Dedifferentiated amniotic fluid mesenchymal stem cell (primary cell): ENCODE measurements around the gene HPGDS.
"Not testable (repeated sequence)": the region's sequence is repeated elsewhere in the genome, so short reads cannot be mapped to it uniquely, and the experiment has no call there.

Source experiments
- DNase-seq: peaks from one replicate; pipeline ENCODE4 v3.0.0-alpha.2; 2016; ENCODE audit errors: extremely low spot score

HPGDS gene

DNA sequence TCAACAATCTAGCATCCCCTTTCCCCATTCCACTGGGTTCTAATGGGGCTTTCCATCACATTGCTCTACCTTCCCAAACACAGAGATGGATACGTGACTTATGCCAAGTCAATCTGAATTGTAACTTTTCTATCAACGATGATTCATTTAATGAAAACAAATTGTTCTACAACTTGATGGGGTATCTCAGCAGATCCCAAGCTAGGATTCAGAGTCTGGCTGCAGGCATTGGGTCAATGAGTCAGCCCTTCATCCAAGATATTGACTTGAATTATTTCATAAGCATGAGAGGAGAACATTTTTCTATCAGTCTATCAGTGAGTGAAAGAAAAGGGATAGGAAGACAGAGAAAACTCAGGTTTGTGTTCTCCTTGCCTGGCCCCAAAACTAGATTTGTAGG lies 15.0 kb upstream of the HPGDS start:
- DNase-seq, result no peak

DNA sequence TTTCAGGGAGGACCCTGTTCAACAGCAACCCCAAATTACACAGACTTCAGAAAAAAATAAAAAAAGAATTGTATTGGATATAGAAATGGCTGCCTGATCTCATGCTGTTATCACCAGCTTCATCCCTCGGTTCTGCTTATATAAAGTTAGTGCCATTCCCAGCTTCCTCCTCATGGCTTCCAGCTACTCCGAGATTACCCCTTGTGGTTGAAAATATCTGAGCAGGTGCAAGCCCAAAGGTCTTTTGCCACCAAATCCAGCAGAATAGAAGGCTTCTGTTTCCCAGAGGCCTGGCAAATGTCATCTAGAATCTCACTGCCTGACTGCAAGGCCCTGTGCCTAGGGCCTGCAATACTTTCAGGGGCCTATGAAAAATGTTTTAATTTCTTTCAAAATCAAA lies 13.8 kb upstream of the HPGDS start:
- no peak for DNase-seq

DNA sequence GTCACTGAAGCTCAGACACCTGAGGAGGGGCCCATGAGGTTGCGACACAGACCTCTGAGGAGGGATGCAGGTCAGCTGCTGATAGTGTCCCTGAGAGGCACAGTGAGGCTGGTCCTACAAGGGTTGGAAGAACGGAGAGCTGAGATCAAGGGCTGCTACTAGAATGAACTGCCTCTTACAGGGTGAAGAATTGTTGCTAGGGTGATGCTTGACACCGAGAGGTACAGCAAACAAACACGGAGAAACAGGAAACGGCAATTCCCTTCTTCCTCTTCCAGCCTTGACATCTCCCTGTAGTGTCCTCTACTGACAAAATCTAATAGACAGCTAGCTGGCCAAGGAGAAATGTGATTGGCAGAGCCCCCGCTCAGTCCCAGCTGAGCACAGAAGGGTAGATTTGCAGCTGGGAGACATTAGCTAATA lies 11.8 kb upstream of the HPGDS start:
- DNase-seq, result no peak

DNA sequence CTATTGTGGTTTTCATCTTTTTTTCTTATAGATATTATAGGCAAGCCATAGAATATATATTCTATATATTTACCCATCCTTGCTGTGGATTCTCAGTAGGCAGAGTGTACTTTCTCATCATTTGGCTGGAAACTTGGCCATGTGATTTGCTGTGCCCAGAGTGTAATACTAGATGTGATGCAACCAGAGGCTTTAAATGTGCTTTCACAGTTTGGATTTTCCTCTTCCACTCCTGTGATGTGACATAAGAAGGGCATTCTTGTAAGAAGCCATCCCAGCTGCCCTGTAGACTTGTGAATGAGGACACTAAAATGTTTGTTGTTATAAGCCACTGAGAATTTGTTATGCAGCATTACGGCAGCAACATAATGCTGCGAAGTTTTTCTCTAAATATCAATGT lies 10.4 kb upstream of the HPGDS start:
- DNase-seq, result no peak

DNA sequence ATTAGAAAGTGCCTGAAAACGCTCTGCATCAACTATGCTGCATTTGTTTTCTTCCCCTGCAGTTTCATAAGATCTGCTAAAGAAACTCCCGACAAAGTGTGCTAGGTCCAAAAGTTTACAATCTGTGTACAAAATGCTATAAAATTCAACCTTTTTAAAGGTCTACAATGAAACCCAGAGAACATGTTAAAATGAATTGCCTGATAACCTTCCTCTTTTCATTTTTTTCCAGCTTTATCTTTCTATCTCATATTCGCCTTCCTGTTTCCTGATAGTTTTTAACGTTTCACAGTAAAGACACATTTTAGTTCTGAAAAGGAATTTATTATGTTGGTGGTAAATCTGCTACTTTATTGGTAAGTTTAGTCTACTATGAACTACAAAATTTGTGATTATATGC lies 9.5 kb upstream of the HPGDS start:
- DNase-seq, result no peak

DNA sequence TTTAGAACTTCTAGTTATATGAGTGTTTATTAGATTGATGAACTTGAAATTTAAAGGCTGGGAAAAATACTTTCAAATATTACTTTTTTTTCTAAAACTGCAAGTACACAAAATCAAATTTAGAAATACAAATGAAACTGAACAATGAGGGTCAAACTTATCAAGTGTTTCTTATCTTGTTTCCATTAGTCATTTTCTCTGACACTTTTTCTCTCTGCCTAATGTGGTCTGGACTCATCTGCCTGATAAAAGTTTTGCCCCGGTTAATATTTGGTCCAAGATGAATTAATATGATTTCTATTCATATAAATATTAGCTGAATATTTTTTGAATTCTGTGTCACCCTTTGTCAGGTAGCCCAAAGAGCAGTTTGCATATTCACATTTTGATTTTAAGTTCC lies 8.7 kb upstream of the HPGDS start:
- no peak for DNase-seq

DNA sequence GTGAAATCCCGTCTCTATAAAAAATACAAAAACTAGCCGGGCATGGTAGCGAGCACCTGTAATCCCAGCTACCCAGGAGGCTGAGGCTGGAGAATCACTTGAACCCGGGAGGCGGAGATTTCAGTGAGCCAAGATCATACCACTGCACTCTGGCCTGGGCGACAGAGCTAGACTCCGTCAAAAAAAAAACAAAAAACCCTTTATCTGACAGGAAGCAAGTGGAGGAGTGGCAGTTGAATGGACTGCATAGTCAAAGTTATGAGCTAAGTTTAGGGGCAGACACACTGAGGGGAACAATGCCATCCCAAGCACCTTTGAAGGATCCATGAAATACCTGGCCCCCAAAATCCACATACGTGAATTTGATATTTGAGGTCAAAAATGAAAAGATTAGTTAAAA lies 7.5 kb upstream of the HPGDS start:
- DNase-seq, result no peak

DNA sequence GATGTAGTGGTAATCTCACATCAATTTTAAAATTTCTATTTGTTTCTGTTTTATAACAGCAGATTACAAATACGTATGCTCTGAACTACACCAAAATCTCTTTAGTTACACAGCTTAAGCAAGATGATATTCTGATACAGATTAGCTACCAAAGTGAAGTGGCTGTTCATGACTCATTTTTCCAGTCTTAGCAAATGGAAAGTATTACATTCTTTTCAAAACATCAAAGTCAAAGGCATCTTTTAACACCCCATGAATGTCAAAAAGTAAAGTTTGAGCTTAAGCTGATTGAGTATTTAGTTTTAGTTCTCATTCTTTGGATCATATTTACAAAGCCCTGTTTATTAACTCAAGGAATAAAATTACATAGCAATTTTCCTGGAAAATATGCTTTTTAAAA lies 6.6 kb upstream of the HPGDS start:
- no peak for DNase-seq

DNA sequence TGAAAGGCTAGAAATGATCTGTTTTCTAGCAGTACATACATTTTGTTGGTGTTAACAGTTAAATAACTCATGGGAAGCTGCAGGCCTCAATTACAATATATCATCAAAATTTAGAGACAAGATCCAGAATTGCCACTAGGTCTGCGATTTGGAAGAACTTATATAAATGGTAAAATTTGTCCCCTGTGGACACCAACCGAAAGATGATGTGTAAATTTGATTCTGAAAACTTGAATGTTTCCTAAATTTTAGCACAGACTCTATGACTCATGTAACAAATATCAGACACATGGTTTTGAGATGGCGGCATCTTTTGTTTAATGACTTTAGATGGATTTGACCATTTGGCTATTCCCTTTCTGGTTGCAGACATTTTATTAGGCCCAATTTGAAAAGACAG lies 6.0 kb upstream of the HPGDS start:
- no peak for DNase-seq

DNA sequence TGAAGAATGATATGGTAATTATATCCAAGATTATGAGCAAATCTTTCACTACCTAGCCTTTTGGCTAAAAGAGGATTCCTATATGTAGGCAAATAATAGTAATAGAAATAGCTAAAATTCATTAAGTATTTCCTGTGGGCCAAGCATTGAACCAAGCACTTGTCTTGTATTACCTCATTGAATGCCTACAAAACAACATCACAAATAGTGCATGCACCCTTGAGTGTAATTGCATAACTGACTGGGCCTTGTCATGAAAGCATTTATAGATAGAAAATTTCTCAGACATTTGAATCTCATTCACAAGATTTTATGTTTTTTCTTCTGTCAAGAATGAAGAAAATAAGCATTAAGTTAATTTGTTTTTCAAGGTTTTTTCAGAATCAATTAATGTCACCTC lies 3.9 kb upstream of the HPGDS start:
- no peak for DNase-seq

DNA sequence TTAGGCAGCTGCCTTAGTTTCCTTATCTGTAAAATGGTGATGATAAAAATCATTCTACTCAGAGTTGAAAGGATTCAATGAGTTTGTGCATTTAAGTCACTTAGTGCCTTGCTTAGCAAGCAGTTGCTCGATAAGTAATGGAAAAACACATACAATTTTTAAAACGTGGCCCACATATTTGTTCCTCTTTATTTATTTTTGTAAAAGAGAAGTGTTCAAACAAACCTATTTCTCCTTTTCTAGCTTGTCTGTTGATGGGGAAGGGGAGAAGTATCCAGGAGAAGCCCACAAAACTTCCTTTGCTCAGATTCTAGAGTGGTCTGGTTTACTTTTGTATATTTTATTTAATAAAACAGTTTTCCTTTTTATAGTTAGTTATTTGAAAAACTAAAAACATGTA lies 3.3 kb upstream of the HPGDS start:
- no peak for DNase-seq

DNA sequence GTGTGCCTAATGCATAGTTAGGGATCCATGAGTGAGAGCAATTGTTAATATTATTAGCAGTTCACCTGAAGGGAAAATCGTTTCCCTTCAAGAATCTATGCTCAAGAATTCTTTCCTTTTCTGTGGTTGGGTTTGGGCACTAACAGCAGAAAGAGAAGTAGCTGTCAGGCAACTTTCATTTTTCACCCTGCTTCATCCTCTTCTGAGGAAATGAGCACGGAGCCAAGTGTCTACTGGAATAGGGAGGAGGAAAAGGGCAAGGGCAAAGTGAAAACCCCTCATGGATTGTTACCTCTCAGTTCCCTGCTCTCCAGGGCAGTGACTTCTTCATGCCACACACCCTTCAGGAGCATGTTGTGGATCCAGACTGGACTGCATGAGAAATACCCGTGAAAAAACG lies 2.6 kb upstream of the HPGDS start:
- no peak for DNase-seq

DNA sequence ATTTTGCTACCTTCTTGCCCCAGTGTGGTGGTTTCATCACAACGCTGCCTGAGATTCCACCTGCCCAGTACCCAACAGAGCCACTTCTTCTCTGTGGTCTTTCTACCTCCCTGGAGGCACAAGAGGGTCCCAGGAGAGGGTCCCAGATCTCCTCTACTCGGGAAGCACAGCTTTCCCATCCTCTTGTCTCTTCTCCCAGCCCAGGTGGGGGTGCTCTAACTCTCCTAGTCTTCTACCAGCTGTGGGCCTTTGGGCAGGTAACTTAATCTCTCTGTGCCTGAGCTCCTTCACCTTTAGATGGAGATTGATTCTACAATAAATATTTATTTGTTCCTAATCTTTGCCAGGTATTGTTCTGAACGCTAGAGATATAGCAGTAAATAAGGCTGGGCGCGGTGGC lies 1.8 kb upstream of the HPGDS start:
- no peak for DNase-seq

DNA sequence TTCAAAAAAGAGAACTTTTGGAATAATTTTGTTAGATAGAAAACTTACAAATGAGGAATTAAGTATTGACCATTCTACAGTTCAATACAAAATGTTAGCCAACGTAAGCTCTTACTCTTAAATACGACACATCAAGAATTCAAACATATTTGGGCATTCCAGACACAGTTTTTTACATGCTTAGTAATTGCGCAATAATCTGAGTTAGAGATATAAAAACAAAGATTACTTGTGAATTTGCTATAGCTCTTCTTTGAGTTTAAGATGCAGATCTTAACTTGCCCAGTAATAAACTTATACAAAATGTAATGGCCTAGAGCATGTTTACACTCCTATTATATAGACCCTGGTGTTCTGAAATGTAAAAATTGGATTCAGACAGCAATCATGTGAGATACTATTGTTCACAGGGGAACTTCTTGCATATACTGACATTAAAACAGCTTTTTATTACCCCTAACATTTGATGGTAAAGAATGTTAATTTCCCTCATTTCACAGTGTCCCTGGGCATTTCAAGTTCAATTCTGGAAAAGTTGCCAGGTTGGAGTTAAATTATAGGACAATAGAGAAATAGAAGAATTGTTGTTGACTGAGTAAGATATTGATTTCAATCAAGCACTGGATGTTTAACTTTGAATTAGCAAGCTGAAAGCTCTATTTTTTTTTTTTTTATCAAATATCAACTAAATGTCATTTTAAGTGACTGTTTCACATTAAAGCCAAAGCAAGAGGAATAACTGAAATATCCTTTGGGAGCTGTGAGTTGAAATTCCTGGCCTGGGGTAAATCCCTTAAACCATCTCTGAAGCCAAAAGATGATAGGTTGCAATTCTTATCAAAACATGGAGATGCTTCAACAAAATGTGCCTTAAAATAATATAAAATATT lies 910 bp downstream of the HPGDS start:
- no peak for DNase-seq

DNA sequence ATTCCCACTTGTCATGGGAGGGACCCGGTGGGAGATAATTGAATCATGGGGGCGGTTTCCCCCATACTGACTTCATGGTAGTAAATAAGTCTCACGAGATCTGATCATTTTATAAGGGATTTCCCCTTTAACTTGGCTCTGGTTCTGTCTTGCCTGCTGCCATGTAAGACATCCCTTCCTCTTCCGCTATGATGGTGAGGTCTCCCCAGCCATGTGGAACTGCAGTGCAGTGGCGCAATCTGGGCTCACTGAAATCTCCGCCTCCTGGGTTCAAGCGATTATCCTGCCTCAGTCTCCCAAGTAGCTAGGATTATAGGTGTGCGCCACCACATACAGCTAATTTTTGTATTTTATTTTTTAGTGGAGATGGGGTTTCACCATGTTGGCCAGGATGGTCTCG lies 2.9 kb downstream of the HPGDS start:
- DNase-seq, result no peak

DNA sequence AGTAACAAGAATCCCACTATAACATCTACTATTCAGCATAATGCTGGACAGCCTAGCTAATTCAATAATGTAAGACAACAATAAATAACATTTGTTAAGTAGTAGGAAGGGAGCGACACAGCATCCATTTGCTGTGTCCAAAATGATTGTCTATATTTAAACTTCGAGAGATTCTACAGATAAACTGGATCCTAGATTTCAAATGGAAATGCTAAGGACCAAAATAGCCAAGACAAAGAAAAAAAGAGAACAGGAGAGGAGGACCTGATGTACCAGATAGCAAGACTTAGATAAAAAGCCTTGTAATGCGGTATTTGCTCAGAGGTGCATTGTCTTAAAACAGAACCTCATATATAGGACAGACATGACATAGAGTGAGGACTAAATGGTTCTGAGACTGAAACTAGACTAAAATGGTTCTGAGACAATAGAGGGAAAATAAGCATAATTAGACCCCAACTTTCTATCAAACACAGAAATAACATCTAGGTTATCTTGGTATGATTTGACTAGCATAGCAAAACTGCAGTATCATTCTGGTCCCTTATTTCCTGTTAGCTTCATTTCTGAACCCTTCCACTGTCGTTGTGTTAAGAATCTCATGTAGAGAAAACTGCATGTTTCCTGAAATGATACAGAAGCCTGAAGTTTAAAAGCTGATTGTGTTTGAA lies 3.8 kb downstream of the HPGDS start:
- DNase-seq, result no peak

DNA sequence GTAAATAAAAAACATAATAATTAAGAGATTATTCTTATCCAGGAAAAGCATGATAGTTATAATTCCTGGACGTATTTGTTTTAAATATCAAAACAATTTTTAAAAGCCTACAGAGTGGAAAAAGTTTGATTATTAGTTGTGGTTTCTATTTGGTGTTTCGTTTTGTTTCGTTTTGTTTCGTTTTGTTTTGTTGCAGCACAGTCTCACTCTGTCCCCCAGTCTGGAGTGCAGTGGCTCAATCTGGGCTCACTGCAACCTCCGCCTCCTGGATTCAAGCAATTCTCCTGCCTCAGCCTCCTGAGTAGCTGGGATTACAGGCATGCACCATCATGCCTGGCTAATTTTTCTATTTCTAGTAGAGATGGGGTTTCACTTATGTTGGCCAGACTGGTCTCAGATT lies 5.8 kb downstream of the HPGDS start:
- DNase-seq, result not testable (repeated sequence)

DNA sequence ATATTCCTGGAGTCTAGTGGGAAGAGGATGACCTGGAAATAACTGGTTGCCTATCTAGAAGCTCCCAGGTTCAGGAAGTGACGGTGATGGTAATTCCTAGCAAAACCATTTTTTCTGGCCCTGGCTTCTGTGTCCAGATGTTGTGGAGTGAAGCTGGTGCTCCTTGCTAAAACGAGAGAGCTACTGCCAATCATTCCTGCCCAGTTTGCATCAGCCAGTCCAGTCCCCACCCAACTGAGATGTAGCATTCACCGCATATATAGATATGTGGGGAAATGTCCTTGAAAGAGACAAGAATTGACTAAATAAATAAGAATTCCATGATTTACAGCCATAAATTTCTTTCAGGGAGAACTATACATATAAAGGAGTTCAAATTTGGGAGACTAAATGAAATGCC lies 6.3 kb downstream of the HPGDS start:
- DNase-seq, result no peak

DNA sequence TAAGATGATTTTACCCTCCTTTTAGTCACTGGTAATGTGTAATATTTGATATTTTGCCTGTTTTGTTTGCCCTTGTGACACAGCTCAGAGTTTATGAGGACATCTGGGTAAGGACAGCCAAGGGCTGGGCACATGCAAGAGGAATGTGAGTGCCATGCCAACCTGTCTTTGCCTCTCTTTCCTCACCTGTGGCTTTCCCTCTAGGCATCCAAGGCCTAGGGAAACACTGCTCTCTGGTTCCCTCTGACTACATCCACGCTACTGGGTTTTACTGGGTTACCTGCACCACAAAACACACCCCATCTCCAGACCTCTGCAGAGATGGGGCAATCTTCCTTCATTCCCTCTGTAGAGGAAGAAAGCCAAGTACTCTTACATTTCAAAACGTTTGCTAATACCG lies 7.7 kb downstream of the HPGDS start:
- no peak for DNase-seq

DNA sequence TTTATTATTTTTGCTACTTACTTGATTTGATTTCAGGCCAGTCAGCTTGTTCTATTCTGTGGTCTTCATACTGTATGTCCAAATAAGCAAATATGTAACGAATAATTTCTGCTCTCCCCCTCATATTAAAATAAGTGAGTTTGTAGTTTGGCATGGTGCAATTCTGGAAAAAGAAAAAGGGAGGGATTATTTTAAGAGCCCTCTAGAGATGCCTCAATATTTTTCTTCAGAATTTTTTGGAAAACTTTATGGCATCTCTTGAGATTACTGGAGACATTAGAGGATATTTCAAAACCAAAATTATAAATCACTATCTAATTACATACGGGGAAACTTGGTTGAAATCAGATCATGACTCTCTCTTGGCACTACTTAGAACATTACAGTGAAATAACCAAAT lies 8.2 kb downstream of the HPGDS start:
- DNase-seq, result no peak

DNA sequence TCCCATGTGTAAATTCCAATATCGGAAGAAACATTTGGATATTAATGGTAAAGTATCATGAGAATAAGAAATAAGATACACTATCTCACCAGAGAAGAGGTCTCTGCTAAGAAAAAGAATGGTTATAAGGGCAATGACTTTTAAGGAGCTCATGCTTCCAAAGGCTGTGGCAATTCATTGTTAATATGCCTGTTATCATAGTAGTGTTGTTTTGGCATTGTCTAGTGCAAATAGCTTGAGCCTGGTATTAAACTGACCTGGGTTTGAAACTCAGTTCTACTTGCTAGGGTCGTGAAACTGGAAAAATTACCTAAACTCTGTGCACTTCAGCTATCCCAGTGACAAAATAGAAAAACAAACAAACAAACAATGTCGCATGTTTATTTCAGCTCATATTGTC lies 8.8 kb downstream of the HPGDS start:
- DNase-seq, result no peak

DNA sequence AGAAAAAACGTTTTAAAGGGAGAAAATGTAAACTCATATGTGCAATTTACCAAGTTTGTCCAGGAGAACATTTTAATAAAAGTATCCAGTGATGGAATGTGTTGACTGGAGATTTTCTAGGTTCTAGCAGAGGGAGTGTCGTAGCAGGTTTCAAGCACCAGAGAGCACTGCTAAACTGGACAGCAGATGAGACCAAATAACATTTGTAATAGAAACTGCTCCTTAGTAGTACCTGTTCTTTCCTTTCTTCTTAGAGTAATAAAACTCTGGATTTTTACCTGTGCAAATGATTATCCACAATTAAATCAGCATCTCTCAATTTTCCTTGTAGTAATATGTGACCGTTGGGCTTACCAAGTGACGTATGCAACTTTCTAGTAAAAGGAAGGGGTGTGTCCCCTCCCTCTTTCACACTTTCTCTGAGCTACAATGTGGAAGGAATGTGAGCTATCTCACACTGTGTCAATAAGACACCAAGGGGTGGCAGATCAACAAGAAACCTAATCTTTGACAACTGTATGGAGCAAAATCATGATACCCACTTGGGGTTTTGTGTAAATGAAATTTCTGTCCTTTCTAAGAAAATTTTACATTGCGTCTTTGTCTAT lies 9.5 kb downstream of the HPGDS start:
- DNase-seq, result no peak

DNA sequence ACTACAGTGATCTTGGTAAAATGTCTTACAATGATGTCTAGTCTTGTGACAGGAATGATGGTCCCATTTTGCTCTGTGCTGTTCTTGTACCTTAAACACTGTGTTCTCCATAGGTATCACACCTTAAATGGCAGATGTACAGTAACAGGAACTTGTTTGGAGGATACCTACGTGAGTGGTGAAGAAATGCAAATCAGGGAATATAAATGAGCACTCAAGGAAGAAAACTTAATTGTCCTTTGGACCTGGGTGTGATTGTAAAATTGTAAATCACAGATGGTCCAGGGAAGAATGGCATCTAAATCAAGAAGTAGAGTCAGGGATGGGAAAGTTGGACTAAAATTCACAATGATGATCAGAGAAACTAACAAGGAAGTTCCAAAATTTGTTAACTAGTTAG lies 12.7 kb downstream of the HPGDS start:
- DNase-seq, result no peak
